GM12892 (cell line): ENCODE data around the gene SERPINA10.

Experiments
- POLR2A ChIP-seq: IDR thresholded peaks from 2 replicates; pipeline ENCODE4 v1.6.1; 2011; ENCODE audit warnings: low read depth, low read length, control low read depth
- POLR2AphosphoS5 ChIP-seq: IDR thresholded peaks from 2 replicates; pipeline ENCODE4 v1.6.1; 2011; ENCODE audit warnings: low read depth, low read length, control low read depth
- TAF1 ChIP-seq: IDR thresholded peaks from 2 replicates; pipeline ENCODE4 v1.6.1; 2011; ENCODE audit warnings: low read depth, mild to moderate bottlenecking, control low read depth, low read length, borderline replicate concordance

- no peak for TF ChIP-seq POLR2AphosphoS5
- no peak for TF ChIP-seq POLR2A
- TF ChIP-seq TAF1 = no peak
These were observed 16.7 kb upstream of the SERPINA10 start for GRCh38 chr14:94309721-94310120.
